Hepatocyte (in vitro differentiated cells): ENCODE measurements around the gene ATP8A2.

Source experiments
- CTCF ChIP-seq: fragments of 200-600 bp; sonication (generic); IDR thresholded peaks from 2 replicates; pipeline ENCODE4 v1.5.1; 2016; ENCODE audit warnings: antibody characterized with exemption, mild to moderate bottlenecking; ENCODE audit not compliant: poor library complexity
- EZH2 ChIP-seq: fragments of 200-600 bp; sonication (generic); IDR thresholded peaks from 2 replicates; pipeline ENCODE4 v1.6.1; 2016; ENCODE audit warnings: antibody characterized with exemption, mild to moderate bottlenecking, borderline replicate concordance
- EZH2phosphoT487 ChIP-seq: fragments of 200-600 bp; sonication (generic); IDR thresholded peaks from one replicate; pipeline ENCODE4 v1.6.1; 2018; ENCODE audit warnings: antibody characterized with exemption, mild to moderate bottlenecking, low read depth, moderate library complexity; ENCODE audit not compliant: unreplicated experiment, severe bottlenecking

DNA sequence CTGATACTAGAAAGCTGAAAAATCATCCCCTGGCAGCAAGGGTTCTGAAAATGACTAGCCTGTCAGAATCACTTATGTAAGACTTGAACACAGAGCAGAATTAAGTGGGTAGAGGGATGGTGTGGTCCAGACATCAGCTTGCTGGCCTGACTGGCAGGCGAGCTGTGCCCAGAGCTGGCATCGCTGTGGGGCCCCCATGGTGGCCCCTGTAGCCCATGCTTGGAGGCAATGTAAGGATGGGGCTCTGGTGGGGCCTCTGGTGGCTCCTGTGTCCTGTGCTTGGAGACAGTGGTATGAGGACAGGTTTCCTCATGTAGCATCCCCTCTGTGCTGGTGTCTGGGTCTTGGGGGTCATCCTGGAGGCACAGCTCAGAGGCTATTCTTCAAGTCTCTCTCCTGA is 347.9 kb downstream of the ATP8A2 start:
- TF ChIP-seq CTCF (no peak), EZH2 (no peak), EZH2phosphoT487 (no peak)
